Astrocyte of the spinal cord (primary cell): ENCODE data around the gene ROPN1L.
"Not testable (repeated sequence)": the region's sequence is repeated elsewhere in the genome, so short reads cannot be mapped to it uniquely, and the experiment has no call there.

ENCODE experiments used
- DNase-seq: peaks from one replicate; pipeline ENCODE4 v3.0.0; 2011; ENCODE audit warnings: low read depth, low spot score
- H3K4me3 ChIP-seq: 2 replicates; pipeline ENCODE4 v1.5.1; 2011; ENCODE audit warnings: low read depth, mild to moderate bottlenecking, low read length, moderate library complexity
- CTCF ChIP-seq: IDR thresholded peaks from 2 replicates; pipeline ENCODE4 v1.5.1; 2012; ENCODE audit warnings: low read depth, mild to moderate bottlenecking, low read length, inconsistent platforms
- in situ Hi-C: cut with HindIII; loops from 2 replicates; pipeline ENCODE4 v1.10.0; 2017; ENCODE audit warnings: low sequenced_read_pairs

ROPN1L gene

GRCh38 chr5:10441083-10441991 is at the start of gene ROPN1L:
ROPN1L (plus strand) TSS chr5:10441879; CDS start chr5:10442168, 289 bp downstream.
- in situ Hi-C loops = no loop called here
- TF ChIP-seq CTCF = no peak
- DNase-seq = peak; percentile 86
- peak within 1 kb of the TSS; percentile 62 for H3K4me3 ChIP-seq

- in situ Hi-C loops, H3K4me3 ChIP-seq: not testable (repeated sequence)
- peak; percentile 23 for DNase-seq
Measured at GRCh38 chr5:10392567-10393328, 48.9 kb upstream of the ROPN1L start.

- in situ Hi-C loops = no loop called here
- no peak for TF ChIP-seq CTCF
- no peak overlapping the region for H3K4me3 ChIP-seq
- DNase-seq = no peak
Measured at GRCh38 chr5:10393491-10393890, 48.2 kb upstream of the ROPN1L start.

DNA sequence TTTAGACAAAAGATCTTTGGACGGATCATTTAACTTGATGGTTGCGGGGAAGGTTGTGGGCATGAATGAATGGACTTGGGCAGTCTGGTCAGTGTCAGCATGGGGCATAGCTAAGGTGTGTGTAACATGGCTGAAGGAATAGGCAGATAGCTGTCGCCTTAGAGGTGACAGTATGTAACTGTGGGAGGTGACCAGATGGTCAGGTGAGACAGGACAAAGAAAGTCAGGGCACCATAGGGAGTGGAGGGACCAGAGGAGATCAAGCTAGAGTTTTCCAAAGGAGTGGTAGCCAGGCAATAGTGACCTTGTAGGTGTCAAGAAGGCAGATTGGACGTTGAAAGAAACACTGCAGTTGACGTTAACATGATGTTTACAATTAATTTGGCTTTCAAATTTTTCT is 45.1 kb upstream of the ROPN1L start:
- DNase-seq = no peak
- TF ChIP-seq CTCF = no peak
- in situ Hi-C loops = no loop called here
- H3K4me3 ChIP-seq = no peak overlapping the region

DNA sequence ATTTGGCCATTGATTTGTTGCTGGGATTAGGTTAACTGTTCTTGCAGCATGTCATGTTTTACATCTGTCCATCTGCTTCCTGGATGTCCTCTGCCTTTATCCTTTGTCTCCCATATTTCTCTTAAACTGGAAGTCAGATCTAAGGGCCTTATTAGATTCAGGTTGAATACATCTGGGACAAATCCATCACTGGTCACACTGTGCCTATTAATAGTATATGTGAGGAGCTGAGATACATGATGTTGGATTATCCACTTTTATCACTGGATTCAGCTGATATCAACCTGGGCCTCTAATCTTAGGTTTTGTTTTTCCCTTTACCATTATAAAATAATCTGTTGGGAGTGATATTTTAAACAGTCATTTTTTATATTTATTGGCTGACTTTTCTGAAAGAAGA is 41.8 kb upstream of the ROPN1L start:
- DNase-seq = no peak
- no peak for TF ChIP-seq CTCF
- in situ Hi-C loops = no loop called here
- H3K4me3 ChIP-seq = no peak overlapping the region

DNA sequence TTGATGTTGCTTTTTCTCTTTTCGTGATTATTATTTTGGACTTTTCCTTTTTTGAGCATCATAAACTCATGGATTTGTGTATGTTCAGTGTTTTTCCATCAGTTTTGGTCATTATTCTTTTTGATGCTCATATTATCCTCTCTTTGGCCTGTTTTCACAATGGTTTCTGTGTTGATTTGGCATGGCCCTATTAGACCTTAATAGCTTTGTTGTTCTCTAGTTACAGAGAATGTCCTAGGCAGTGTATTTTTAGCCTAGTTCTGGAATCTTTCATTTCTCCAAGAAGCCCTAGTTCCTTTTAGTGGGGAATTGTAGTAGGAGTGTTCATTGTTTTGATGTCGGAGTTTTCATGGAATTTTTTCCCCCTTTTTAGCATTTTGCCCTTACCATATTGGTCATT is 41.3 kb upstream of the ROPN1L start:
- in situ Hi-C loops = no loop called here

More for the DNA sequence above, 41.3 kb upstream of the ROPN1L start:
- no peak for TF ChIP-seq CTCF
- no peak overlapping the region for H3K4me3 ChIP-seq
- no peak for DNase-seq
